ENCODE measurements around the gene PALM2AKAP2.

The PALM2AKAP2 gene

DNA sequence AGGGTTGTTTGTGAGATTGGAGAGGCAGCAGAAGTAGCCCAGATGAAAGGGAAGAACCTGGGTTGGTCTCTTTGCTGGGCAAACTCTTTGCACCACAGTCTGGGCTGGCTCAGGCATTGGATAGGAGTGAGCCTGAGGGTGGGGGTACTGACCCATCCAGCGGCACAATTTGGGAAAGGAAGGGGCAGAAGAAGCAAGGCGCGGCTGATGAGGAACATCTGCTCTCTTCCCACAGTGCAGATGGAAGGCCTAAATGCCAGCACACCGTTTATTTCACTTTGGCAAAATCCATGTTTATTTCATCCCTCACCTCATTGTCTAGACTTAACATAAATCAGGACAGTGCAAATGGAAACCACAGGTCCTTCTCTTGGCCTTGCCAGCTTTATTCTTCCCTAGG is 32.3 kb downstream of the PALM2AKAP2 start:
- ATAC-seq: no peak
- no peak for TF ChIP-seq BACH2 (CRISPR knock-in tag; IDR thresholded peaks at IDR 0.05; ENCODE audit: borderline replicate concordance)
- no peak for TF ChIP-seq ZNF70 (CRISPR knock-in tag; IDR thresholded peaks at IDR 0.05)
- TF ChIP-seq PPARA (CRISPR knock-in tag; IDR thresholded peaks at IDR 0.05; ENCODE audit: borderline replicate concordance): no peak
- no peak for TF ChIP-seq ZNF8 (CRISPR knock-in tag; IDR thresholded peaks at IDR 0.05)
- TF ChIP-seq ESRRG (CRISPR knock-in tag; IDR thresholded peaks at IDR 0.05): no peak
- no peak for TF ChIP-seq ZNF565 (CRISPR knock-in tag; conservative IDR thresholded peaks at IDR 0.05; ENCODE audit: low read depth)

DNA sequence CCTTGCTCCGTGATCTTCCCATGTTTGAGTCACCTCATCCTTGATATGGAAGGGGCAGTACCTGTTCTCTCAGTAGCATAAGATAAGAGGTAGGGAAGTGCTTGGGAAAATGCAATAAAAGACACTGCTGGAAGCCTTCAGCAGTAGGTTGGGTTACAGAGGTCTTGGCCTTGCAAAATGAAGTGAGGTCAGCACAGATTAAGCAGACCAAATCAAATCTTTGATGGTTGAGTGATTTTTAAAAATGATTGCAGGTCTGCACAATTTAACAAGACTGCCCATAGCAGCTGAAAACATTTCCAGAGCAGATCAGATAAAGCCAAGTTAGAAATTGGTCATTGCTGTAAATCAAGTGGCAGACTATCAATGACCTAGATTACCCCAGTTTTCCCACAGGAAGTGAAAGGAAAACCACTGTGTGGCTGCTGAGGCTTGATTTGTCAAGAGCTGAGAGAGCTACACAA is 32.9 kb downstream of the PALM2AKAP2 start:
- ATAC-seq: no peak
- TF ChIP-seq ZNF70 (CRISPR knock-in tag; IDR thresholded peaks at IDR 0.05): no peak

DNA sequence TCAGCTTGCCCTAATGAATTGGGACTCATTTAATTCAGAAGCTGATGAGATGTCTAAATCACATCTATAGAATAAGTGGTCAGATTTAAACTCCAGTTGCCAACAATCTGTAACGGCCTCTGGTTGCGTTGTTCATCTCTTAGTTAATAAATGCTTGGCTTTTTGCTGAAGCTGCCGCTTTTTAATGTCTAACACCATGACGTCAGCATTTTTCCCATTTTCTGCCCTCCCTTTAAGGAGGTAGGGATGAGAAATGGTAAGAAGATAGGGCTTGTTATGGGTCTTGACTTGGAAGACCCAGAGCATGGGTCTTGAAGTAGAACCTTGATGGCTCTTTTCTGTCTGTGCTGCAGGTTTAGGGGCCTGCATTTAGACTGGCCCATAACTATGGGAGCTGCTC is 33.3 kb downstream of the PALM2AKAP2 start:
- no peak for ATAC-seq
- no peak for TF ChIP-seq TCF4 (CRISPR knock-in tag; IDR thresholded peaks at IDR 0.05; ENCODE audit: borderline replicate concordance)
- no peak for TF ChIP-seq ARNTL (CRISPR knock-in tag; IDR thresholded peaks at IDR 0.05; ENCODE audit: borderline replicate concordance, low read depth)
- no peak for TF ChIP-seq ZFP3 (CRISPR knock-in tag; IDR thresholded peaks at IDR 0.05)
- no peak for TF ChIP-seq OSR1 (CRISPR knock-in tag; IDR thresholded peaks at IDR 0.05)
- no peak for TF ChIP-seq ZC3H10 (CRISPR knock-in tag; IDR thresholded peaks at IDR 0.05)
- no peak for TF ChIP-seq SNAI2 (CRISPR knock-in tag; IDR thresholded peaks at IDR 0.05)
- TF ChIP-seq, protein P1, sequence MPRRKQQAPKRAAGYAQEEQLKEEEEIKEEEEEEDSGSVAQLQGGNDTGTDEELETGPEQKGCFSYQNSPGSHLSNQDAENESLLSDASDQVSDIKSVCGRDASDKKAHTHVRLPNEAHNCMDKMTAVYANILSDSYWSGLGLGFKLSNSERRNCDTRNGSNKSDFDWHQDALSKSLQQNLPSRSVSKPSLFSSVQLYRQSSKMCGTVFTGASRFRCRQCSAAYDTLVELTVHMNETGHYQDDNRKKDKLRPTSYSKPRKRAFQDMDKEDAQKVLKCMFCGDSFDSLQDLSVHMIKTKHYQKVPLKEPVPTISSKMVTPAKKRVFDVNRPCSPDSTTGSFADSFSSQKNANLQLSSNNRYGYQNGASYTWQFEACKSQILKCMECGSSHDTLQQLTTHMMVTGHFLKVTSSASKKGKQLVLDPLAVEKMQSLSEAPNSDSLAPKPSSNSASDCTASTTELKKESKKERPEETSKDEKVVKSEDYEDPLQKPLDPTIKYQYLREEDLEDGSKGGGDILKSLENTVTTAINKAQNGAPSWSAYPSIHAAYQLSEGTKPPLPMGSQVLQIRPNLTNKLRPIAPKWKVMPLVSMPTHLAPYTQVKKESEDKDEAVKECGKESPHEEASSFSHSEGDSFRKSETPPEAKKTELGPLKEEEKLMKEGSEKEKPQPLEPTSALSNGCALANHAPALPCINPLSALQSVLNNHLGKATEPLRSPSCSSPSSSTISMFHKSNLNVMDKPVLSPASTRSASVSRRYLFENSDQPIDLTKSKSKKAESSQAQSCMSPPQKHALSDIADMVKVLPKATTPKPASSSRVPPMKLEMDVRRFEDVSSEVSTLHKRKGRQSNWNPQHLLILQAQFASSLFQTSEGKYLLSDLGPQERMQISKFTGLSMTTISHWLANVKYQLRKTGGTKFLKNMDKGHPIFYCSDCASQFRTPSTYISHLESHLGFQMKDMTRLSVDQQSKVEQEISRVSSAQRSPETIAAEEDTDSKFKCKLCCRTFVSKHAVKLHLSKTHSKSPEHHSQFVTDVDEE (CRISPR knock-in tag; IDR thresholded peaks at IDR 0.05): no peak
- TF ChIP-seq POU6F1 (CRISPR knock-in tag; IDR thresholded peaks at IDR 0.05; ENCODE audit: borderline replicate concordance, low read depth): no peak
- no peak for TF ChIP-seq ZNF565 (CRISPR knock-in tag; conservative IDR thresholded peaks at IDR 0.05; ENCODE audit: low read depth)
- no peak for TF ChIP-seq BACH2 (CRISPR knock-in tag; IDR thresholded peaks at IDR 0.05; ENCODE audit: borderline replicate concordance)
- TF ChIP-seq PATZ1 (CRISPR knock-in tag; IDR thresholded peaks at IDR 0.05; ENCODE audit: borderline replicate concordance): no peak
- TF ChIP-seq, protein P2, sequence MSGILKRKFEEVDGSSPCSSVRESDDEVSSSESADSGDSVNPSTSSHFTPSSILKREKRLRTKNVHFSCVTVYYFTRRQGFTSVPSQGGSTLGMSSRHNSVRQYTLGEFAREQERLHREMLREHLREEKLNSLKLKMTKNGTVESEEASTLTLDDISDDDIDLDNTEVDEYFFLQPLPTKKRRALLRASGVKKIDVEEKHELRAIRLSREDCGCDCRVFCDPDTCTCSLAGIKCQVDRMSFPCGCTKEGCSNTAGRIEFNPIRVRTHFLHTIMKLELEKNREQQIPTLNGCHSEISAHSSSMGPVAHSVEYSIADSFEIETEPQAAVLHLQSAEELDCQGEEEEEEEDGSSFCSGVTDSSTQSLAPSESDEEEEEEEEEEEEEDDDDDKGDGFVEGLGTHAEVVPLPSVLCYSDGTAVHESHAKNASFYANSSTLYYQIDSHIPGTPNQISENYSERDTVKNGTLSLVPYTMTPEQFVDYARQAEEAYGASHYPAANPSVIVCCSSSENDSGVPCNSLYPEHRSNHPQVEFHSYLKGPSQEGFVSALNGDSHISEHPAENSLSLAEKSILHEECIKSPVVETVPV (CRISPR knock-in tag; IDR thresholded peaks at IDR 0.05): no peak
- no peak for TF ChIP-seq ZNF8 (CRISPR knock-in tag; IDR thresholded peaks at IDR 0.05)
- TF ChIP-seq CSDC2 (CRISPR knock-in tag; IDR thresholded peaks at IDR 0.05): no peak

DNA sequence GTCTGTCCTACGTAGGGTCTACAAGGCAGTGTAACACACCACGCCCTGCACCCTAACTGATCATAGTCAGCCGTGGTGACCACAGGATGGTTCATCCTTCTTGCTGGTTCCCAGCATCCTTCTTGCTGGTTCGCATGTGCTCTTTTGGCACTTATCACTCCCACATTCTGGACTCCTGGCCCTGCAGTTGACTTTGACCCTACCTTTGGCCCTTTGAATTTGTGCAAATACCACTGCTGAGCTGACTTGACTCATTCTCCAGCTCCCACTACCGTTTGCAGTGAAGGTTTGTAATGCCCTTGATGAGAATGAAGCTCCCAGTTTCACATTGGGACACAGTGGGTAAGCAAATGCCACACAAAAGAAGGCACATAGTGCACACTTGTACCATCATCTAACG is 33.8 kb downstream of the PALM2AKAP2 start:
- ATAC-seq: no peak
- TF ChIP-seq OSR1 (CRISPR knock-in tag; IDR thresholded peaks at IDR 0.05): no peak
- TF ChIP-seq ZFP30 (CRISPR knock-in tag; IDR thresholded peaks at IDR 0.05): no peak
- TF ChIP-seq BACH2 (CRISPR knock-in tag; IDR thresholded peaks at IDR 0.05; ENCODE audit: borderline replicate concordance): no peak
- no peak for TF ChIP-seq CSDC2 (CRISPR knock-in tag; IDR thresholded peaks at IDR 0.05)
- TF ChIP-seq ZC3H10 (CRISPR knock-in tag; IDR thresholded peaks at IDR 0.05): no peak
- TF ChIP-seq ZNF8 (CRISPR knock-in tag; IDR thresholded peaks at IDR 0.05): no peak
- no peak for TF ChIP-seq RARB (CRISPR knock-in tag; IDR thresholded peaks at IDR 0.05)
- no peak for TF ChIP-seq ARNTL (CRISPR knock-in tag; IDR thresholded peaks at IDR 0.05; ENCODE audit: borderline replicate concordance, low read depth)
- no peak for TF ChIP-seq TCF4 (CRISPR knock-in tag; IDR thresholded peaks at IDR 0.05; ENCODE audit: borderline replicate concordance)
- TF ChIP-seq ISL1 (CRISPR knock-in tag; IDR thresholded peaks at IDR 0.05): no peak
- TF ChIP-seq CREB5 (CRISPR knock-in tag; IDR thresholded peaks at IDR 0.05; ENCODE audit: low read depth): no peak
- TF ChIP-seq ZNF70 (CRISPR knock-in tag; IDR thresholded peaks at IDR 0.05): no peak
- no peak for TF ChIP-seq GLIS3 (CRISPR knock-in tag; IDR thresholded peaks at IDR 0.05)
- TF ChIP-seq, protein P1 (CRISPR knock-in tag; IDR thresholded peaks at IDR 0.05): no peak
- no peak for TF ChIP-seq PATZ1 (CRISPR knock-in tag; IDR thresholded peaks at IDR 0.05; ENCODE audit: borderline replicate concordance)

All from SK-N-SH treated with all-trans-retinoic acid at 6 μM for 48 hours (cell line).